ENCODE data around the gene TULP3.

- TF ChIP-seq POLR2A (IDR thresholded peaks at IDR 0.05): no peak
- no peak for TF ChIP-seq EP300 (IDR thresholded peaks at IDR 0.05)
These were observed 10.0 kb downstream of the TULP3 start for GRCh38 chr12:2900642-2901041.
